Ishikawa (cell line): ENCODE results near the gene RPS15A.

Source experiments
- RAD21 ChIP-seq: IDR thresholded peaks from 2 replicates; pipeline ENCODE4 v1.6.1; 2012; ENCODE audit warnings: low read depth
- TCF12 ChIP-seq: IDR thresholded peaks from 2 replicates; pipeline ENCODE4 v1.6.1; 2012; ENCODE audit warnings: low read depth
- TEAD4 ChIP-seq: IDR thresholded peaks from 2 replicates; pipeline ENCODE4 v1.6.1; 2012
- TF ChIP-seq, protein P1 (sequence below): IDR thresholded peaks from 2 replicates; pipeline ENCODE4 v1.6.1; 2012; ENCODE audit warnings: low read depth, mild to moderate bottlenecking

DNA sequence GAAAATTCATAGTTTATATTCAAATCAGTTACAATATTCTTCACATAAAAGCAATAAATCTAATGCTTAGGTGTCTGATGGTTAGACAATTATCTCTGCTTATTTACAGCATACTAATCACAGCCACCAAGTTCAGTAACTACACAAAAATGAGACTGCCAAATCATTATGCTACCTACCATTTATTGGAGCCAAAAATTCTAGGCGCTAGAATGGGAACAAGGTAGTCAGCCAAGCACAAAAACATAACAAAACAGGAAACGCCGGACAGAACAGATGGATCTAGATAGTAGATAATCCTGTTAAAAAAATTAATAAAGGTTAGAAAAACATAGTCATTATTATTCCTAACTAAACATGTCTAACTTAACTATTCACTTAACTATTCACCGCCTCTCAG lies 7.6 kb upstream of the RPS15A start:
- TF ChIP-seq RAD21: no peak
- no peak for TF ChIP-seq TCF12
- TF ChIP-seq TEAD4: no peak
- TF ChIP-seq, protein P1, sequence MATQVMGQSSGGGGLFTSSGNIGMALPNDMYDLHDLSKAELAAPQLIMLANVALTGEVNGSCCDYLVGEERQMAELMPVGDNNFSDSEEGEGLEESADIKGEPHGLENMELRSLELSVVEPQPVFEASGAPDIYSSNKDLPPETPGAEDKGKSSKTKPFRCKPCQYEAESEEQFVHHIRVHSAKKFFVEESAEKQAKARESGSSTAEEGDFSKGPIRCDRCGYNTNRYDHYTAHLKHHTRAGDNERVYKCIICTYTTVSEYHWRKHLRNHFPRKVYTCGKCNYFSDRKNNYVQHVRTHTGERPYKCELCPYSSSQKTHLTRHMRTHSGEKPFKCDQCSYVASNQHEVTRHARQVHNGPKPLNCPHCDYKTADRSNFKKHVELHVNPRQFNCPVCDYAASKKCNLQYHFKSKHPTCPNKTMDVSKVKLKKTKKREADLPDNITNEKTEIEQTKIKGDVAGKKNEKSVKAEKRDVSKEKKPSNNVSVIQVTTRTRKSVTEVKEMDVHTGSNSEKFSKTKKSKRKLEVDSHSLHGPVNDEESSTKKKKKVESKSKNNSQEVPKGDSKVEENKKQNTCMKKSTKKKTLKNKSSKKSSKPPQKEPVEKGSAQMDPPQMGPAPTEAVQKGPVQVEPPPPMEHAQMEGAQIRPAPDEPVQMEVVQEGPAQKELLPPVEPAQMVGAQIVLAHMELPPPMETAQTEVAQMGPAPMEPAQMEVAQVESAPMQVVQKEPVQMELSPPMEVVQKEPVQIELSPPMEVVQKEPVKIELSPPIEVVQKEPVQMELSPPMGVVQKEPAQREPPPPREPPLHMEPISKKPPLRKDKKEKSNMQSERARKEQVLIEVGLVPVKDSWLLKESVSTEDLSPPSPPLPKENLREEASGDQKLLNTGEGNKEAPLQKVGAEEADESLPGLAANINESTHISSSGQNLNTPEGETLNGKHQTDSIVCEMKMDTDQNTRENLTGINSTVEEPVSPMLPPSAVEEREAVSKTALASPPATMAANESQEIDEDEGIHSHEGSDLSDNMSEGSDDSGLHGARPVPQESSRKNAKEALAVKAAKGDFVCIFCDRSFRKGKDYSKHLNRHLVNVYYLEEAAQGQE: no peak
